ENCODE measurements around the gene CD86. TPM values are rescaled to one million over a fixed set of nuclear protein-coding genes. Genes with fewer than 3 reads are reported as not detected.

Gene CD86
- total RNA-seq, 1 donor from 2014 or later: not detected

DNA sequence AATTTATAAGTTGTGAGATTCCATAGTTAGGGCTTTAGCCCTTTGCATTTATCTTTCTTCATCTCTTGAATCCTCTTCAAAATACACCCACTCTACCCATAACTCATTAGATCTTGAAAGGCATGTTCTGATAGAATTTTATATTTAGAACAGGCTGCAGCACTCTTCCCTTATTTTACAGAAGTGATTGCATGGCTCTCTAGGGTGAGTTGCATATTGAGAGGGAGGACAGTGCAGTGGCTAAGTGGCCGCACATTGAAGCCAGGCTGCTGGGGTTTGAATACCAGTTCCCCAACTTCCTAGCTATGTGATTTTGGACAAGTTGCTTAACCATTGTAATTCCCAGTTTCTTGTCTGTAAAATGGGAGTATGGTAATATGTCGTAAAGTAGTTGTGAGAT, 2.5 kb downstream of the CD86 start:
- no peak overlapping the region for H3K27ac ChIP-seq (ENCODE audit: low read depth, low read length)
- DNase-seq (ENCODE audit: low read depth) (no peak), FAIRE-seq (no peak)
- H3K27ac Mint-ChIP-seq (ENCODE audit: unreplicated experiment): no peak overlapping the region
- no peaks in the 10 kb centered on the region for H3K9me3 ChIP-seq (ENCODE audit: insufficient read depth, low read depth, low read length)
- no peaks in the 10 kb centered on the region for H4K20me1 ChIP-seq (ENCODE audit: insufficient read depth, low read length)
- no peak overlapping the region for H2AFZ ChIP-seq (ENCODE audit: low read depth, low read length)
- no peak for TF ChIP-seq EZH2 (IDR thresholded peaks at IDR 0.05; ENCODE audit: insufficient read depth, low read length)
- TF ChIP-seq, protein P1, sequence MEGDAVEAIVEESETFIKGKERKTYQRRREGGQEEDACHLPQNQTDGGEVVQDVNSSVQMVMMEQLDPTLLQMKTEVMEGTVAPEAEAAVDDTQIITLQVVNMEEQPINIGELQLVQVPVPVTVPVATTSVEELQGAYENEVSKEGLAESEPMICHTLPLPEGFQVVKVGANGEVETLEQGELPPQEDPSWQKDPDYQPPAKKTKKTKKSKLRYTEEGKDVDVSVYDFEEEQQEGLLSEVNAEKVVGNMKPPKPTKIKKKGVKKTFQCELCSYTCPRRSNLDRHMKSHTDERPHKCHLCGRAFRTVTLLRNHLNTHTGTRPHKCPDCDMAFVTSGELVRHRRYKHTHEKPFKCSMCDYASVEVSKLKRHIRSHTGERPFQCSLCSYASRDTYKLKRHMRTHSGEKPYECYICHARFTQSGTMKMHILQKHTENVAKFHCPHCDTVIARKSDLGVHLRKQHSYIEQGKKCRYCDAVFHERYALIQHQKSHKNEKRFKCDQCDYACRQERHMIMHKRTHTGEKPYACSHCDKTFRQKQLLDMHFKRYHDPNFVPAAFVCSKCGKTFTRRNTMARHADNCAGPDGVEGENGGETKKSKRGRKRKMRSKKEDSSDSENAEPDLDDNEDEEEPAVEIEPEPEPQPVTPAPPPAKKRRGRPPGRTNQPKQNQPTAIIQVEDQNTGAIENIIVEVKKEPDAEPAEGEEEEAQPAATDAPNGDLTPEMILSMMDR (IDR thresholded peaks at IDR 0.05; ENCODE audit: insufficient read depth, low read depth, low read length): no peak
- no peaks in the 10 kb centered on the region for H3K36me3 ChIP-seq (ENCODE audit: insufficient read depth, low read length)
- no peak overlapping the region for H3K9ac ChIP-seq (ENCODE audit: low read length)
- no peaks in the 10 kb centered on the region for H3K27me3 ChIP-seq (ENCODE audit: insufficient read depth, low read length)
- peaks cover 3% of the 10 kb centered on the region for H3K9me3 Mint-ChIP-seq (ENCODE audit: unreplicated experiment)
- H3K4me3 Mint-ChIP-seq (ENCODE audit: unreplicated experiment): no peak overlapping the region
- no peak overlapping the region for H3K4me2 ChIP-seq (ENCODE audit: low read length)
- no peak overlapping the region for H3K4me3 ChIP-seq (ENCODE audit: insufficient read depth, low read depth, low read length)
- H3K4me1 ChIP-seq (ENCODE audit: insufficient read depth, low read length): no peaks in the 10 kb centered on the region
- peaks cover 7% of the 10 kb centered on the region for H3K4me1 Mint-ChIP-seq (ENCODE audit: low read depth, unreplicated experiment)
- peaks cover 3% of the 10 kb centered on the region for H3K27me3 Mint-ChIP-seq (ENCODE audit: low read depth, unreplicated experiment)
- no peaks in the 10 kb centered on the region for H3K79me2 ChIP-seq (ENCODE audit: insufficient read depth, low read length)
- no peaks in the 10 kb centered on the region for H3K36me3 Mint-ChIP-seq (ENCODE audit: low read depth, unreplicated experiment)

DNA sequence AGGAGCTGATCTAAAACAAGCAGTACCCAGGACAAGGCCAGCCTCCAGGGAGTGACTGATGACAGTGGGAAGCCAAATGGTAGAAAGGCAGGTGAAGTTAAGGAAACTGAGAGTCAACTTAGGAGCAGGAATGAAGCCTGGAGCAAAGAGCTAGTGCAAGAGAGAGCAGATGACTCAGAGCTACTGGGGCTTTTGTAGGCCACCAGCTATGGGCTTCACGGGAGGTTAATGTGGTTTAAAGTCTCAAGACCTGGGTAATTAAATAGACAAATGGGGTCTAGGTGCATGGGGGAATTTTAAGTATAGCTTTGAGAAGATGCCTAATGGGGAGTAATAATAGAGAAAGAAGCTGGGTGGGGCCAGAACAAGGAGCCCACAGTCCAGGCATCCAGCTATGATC, 3.1 kb downstream of the CD86 start:
- no peak for TF ChIP-seq EZH2 (IDR thresholded peaks at IDR 0.05; ENCODE audit: insufficient read depth, low read length)
- TF ChIP-seq, protein P1 (IDR thresholded peaks at IDR 0.05; ENCODE audit: insufficient read depth, low read depth, low read length): no peak
- Histone ChIP-seq H3K4me3 (ENCODE audit: insufficient read depth, low read depth, low read length) (no peak overlapping the region), H3K27ac (ENCODE audit: low read depth, low read length) (no peak overlapping the region), H4K20me1 (ENCODE audit: insufficient read depth, low read length) (no peaks in the 10 kb centered on the region), H3K4me1 (ENCODE audit: insufficient read depth, low read length) (no peaks in the 10 kb centered on the region), H3K36me3 (ENCODE audit: insufficient read depth, low read length) (no peaks in the 10 kb centered on the region), H3K4me2 (ENCODE audit: low read length) (no peak overlapping the region), H2AFZ (ENCODE audit: low read depth, low read length) (no peak overlapping the region), H3K9ac (ENCODE audit: low read length) (no peak overlapping the region), H3K27me3 (ENCODE audit: insufficient read depth, low read length) (no peaks in the 10 kb centered on the region), H3K9me3 (ENCODE audit: insufficient read depth, low read depth, low read length) (no peaks in the 10 kb centered on the region), H3K79me2 (ENCODE audit: insufficient read depth, low read length) (no peaks in the 10 kb centered on the region)
- DNase-seq (ENCODE audit: low read depth) (no peak), FAIRE-seq (no peak)
- H3K9me3 Mint-ChIP-seq (ENCODE audit: unreplicated experiment): peaks cover 3% of the 10 kb centered on the region
- no peak overlapping the region for H3K27ac Mint-ChIP-seq (ENCODE audit: unreplicated experiment)
- H3K4me1 Mint-ChIP-seq (ENCODE audit: low read depth, unreplicated experiment): peaks cover 7% of the 10 kb centered on the region
- H3K36me3 Mint-ChIP-seq (ENCODE audit: low read depth, unreplicated experiment): no peaks in the 10 kb centered on the region
- peaks cover 3% of the 10 kb centered on the region for H3K27me3 Mint-ChIP-seq (ENCODE audit: low read depth, unreplicated experiment)
- no peak overlapping the region for H3K4me3 Mint-ChIP-seq (ENCODE audit: unreplicated experiment)

DNA sequence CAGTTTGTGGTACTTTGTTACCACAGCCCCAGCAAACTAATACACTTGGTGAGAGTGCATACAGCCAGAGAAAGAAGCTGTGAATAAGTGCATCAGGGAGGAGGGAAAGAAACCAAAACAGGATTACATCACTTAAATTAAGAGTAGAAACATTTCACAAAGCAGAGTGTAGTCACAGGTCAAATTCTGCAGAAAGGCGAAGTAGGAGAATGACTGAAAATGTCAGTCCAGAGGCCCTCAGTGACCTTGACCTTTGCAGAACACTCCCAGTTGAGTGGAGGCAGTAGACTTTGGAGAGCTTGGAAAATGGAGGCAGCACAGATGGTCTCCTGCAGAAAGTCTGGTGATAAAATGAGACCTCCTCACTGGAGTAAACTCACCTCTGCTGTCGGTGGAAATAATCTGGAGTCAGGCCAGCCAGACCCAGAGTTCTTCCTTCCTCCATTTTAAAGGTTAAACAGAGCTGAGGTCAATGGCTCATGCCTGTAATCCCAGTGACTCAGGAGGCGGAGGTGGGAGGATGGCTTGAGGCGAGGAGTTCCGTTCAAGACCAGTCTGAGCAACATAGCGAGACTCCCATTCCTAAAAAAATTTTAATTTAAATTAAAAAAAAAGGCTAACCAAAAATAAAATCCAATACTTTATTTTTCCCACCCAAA, 5.0 kb downstream of the CD86 start:
- H3K9me3 Mint-ChIP-seq (ENCODE audit: unreplicated experiment): peaks cover 3% of the 10 kb centered on the region
- no peak overlapping the region for H3K27ac Mint-ChIP-seq (ENCODE audit: unreplicated experiment)
- H3K79me2 ChIP-seq (ENCODE audit: insufficient read depth, low read length): no peaks in the 10 kb centered on the region
- no peaks in the 10 kb centered on the region for H4K20me1 ChIP-seq (ENCODE audit: insufficient read depth, low read length)
- H3K4me2 ChIP-seq (ENCODE audit: low read length): no peak overlapping the region
- H3K27me3 Mint-ChIP-seq (ENCODE audit: low read depth, unreplicated experiment): peaks cover 3% of the 10 kb centered on the region
- H3K4me1 ChIP-seq (ENCODE audit: insufficient read depth, low read length): no peaks in the 10 kb centered on the region
- no peak overlapping the region for H3K9ac ChIP-seq (ENCODE audit: low read length)
- H3K27ac ChIP-seq (ENCODE audit: low read depth, low read length): no peak overlapping the region
- H3K9me3 ChIP-seq (ENCODE audit: insufficient read depth, low read depth, low read length): no peaks in the 10 kb centered on the region
- no peak overlapping the region for H3K4me3 Mint-ChIP-seq (ENCODE audit: unreplicated experiment)
- no peak overlapping the region for H2AFZ ChIP-seq (ENCODE audit: low read depth, low read length)
- peaks cover 3% of the 10 kb centered on the region for H3K4me1 Mint-ChIP-seq (ENCODE audit: low read depth, unreplicated experiment)
- H3K4me3 ChIP-seq (ENCODE audit: insufficient read depth, low read depth, low read length): no peak overlapping the region
- no peak for FAIRE-seq
- H3K36me3 Mint-ChIP-seq (ENCODE audit: low read depth, unreplicated experiment): no peaks in the 10 kb centered on the region
- no peak for DNase-seq (ENCODE audit: low read depth)
- H3K36me3 ChIP-seq (ENCODE audit: insufficient read depth, low read length): no peaks in the 10 kb centered on the region
- TF ChIP-seq, protein P1 (IDR thresholded peaks at IDR 0.05; ENCODE audit: insufficient read depth, low read depth, low read length): no peak
- no peak for TF ChIP-seq EZH2 (IDR thresholded peaks at IDR 0.05; ENCODE audit: insufficient read depth, low read length)
- no peaks in the 10 kb centered on the region for H3K27me3 ChIP-seq (ENCODE audit: insufficient read depth, low read length)
